HG03432 (cell line): ENCODE results near the gene HPN.
"Not testable (repeated sequence)": the region's sequence is repeated elsewhere in the genome, so short reads cannot be mapped to it uniquely, and the experiment has no call there.

Experiments used
- ATAC-seq: cut with Tn5 transposase; IDR thresholded peaks from one replicate; pipeline ENCODE4 v1.9.1; 2021; ENCODE audit warnings: mild to moderate bottlenecking, moderate library complexity; ENCODE audit not compliant: unreplicated experiment

HPN gene

GRCh38 chr19:35100588-35101533, 59.3 kb downstream of the HPN start:
- no peak for ATAC-seq

DNA sequence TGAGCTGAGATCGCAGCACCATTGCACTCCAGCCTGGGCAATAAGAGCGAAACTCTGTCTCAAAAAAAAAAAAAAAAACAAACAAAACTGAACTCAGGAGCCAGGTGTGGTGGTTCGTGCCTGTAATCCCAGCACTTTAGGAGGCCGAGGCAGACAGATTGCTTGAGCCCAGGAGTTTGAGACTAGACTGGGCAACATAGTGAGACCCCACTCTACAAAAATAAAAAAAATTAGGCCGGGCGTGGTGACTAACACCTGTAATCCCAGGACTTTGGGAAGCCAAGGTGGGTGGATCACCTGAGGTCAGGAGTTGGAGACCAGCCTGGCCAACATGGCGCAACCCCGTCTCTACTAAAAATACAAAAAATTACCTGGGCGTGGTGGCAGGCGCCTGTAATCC, 60.4 kb downstream of the HPN start:
- not testable (repeated sequence) for ATAC-seq

GRCh38 chr19:35103614-35104013, 62.1 kb downstream of the HPN start:
- not testable (repeated sequence) for ATAC-seq

DNA sequence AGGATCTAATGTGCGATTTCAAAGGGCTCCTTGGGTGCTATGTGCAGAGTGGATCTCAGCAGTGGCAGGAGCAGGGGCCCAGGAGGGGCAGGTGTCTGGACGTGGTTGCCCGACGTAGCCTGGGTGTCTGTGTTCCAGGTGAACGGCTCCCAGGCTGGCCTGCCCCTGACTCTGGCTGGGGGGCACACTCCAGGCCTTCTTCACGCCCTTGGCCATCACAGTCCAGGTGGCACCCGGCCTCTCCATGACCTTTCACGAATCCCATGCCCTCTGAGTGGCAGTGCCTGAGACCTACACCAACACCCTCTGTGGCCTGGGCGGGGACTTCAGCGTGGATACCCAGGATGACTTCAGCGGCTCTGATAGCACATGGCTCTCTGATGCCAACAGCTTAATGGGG, 62.8 kb downstream of the HPN start:
- no peak for ATAC-seq

DNA sequence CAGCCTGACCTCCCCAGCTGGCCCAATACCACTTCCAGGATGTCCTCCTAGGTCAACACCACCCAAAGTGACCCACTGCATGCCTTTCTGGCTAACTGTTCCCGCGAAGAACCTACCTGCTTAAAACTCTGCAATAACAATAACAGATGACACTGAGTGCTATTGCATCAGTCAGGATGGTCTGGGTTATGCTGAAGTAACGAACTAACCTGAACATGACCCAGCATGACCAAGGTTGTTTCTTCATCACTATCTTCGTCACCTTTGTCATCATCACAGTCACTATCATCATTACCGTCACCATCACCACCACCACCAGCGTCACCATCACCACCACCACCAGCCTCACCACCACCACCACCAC, 63.5 kb downstream of the HPN start:
- no peak for ATAC-seq

- no peak for ATAC-seq
Observed at GRCh38 chr19:35105411-35106290, 64.1 kb downstream of the HPN start.

- no peak for ATAC-seq
Observed at GRCh38 chr19:35106291-35106583, 64.7 kb downstream of the HPN start.

- no peak for ATAC-seq
Observed at GRCh38 chr19:35106898-35107541, 65.5 kb downstream of the HPN start.

GRCh38 chr19:35107545-35107944, 66.0 kb downstream of the HPN start:
- ATAC-seq: no peak

GRCh38 chr19:35108730-35109129, 67.2 kb downstream of the HPN start:
- ATAC-seq: no peak

- no peak for ATAC-seq
Observed at GRCh38 chr19:35109395-35110112, 68.0 kb downstream of the HPN start.

DNA sequence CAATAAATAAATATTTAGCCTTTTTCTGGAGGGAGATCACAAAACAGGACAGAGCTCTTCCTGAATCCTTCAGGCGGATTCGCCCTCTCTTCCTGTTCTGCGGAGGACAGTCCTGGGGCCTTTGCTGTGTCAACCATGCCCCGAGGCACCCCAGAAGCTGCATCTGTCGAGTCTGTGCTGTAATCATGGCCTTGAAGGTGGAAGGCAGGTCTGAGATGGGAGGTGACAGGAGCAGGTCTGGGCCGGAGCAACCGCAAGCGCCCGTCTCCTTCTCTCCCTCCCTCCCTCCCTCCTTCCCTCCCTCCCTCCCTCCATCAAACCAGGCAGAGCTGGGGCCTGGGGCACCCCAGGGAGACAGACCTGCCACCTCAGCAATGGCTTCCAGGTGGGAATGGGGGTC, 69.5 kb downstream of the HPN start:
- no peak for ATAC-seq

DNA sequence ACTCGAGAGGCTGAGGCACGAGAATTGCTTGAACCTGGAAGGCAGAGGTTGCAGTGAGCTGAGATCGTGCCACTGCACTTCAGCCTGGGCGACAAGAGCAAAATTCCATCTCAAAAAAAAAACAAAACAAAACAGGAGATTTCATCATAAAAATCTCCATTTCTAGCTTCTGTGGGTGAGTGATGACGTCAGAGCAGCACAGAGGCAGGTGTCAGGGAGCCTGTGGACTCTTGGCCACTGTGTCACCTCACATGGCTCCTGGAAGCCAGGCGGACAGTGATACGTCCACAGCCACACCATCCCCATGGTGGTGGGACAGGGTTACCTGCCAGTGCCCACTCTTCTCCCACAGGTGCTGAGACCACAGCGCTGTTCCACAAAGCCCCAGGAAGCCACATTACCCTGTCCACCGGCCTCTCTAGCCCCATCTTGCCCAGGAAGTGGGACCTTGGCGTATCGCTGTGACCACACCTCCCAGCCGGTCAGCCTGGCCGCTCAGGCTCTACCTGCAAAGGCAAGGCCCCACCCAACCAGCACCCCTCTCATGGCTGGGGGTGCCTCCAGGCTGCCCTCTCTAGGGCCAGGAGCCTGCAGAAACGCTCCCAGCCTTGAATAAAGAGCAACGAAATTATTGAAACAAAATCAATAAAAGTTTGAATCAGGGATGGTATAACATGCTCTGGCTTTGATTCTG, 71.6 kb downstream of the HPN start:
- no peak for ATAC-seq

DNA sequence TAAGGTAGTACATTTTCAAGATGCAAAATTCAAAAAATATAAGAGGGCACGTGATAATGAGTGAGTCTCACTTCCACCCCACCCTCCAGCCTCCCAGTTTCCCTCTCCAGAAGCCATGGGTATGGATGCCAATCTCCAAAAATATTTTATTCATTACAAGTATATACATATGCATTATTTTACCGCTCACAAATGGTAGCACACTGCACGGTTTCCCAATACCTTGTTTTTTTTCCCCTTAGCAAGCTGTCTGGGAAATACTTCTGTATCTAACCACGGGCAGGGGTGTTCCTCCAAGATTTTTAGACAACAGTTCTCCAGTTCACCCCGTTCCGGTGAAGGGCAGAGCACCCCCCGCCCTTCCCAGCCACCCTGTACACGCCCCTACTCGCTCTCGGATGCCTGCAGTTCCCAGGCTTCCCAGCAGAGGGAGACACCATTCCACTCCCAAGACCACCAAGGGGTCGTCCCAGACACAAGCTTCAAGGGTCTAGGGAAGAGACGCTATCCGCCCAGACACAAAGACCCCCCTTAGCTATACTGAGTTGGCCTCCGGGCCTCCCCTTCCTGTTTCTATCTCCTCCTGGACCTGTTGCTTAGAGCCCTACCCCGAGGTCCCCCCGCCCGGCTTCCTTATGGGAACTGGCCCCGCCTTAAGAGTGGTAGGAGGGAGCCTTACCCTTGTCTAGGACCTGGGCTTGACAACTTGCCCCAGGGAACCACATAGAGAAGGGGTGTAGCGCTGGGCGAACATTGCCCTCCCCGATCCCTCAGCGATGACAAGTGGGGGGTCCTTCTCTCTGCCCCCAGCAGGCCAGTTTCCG, 73.0 kb downstream of the HPN start:
- no peak for ATAC-seq

GRCh38 chr19:35115177-35115951, 73.8 kb downstream of the HPN start, which contains the start of gene FXYD3:
TSS of gene FXYD3 (plus strand) at chr19:35115823. CDS start at chr19:35119377, 3,554 bp downstream.
- ATAC-seq: no peak
